GM18505 (cell line): ENCODE data around the gene CCDC71L.
"Not testable (repeated sequence)": the region's sequence is repeated elsewhere in the genome, so short reads cannot be mapped to it uniquely, and the experiment has no call there.

ENCODE experiments used
- ATAC-seq: cut with Tn5 transposase; IDR thresholded peaks from one replicate; pipeline ENCODE4 v1.9.1; 2021; ENCODE audit not compliant: unreplicated experiment
- POLR2A ChIP-seq: IDR thresholded peaks from 4 replicates; pipeline ENCODE4 v1.6.1; 2011; ENCODE audit warnings: borderline replicate concordance; ENCODE audit not compliant: insufficient read depth, insufficient read length; ENCODE audit errors: extremely low read depth

The CCDC71L gene

DNA sequence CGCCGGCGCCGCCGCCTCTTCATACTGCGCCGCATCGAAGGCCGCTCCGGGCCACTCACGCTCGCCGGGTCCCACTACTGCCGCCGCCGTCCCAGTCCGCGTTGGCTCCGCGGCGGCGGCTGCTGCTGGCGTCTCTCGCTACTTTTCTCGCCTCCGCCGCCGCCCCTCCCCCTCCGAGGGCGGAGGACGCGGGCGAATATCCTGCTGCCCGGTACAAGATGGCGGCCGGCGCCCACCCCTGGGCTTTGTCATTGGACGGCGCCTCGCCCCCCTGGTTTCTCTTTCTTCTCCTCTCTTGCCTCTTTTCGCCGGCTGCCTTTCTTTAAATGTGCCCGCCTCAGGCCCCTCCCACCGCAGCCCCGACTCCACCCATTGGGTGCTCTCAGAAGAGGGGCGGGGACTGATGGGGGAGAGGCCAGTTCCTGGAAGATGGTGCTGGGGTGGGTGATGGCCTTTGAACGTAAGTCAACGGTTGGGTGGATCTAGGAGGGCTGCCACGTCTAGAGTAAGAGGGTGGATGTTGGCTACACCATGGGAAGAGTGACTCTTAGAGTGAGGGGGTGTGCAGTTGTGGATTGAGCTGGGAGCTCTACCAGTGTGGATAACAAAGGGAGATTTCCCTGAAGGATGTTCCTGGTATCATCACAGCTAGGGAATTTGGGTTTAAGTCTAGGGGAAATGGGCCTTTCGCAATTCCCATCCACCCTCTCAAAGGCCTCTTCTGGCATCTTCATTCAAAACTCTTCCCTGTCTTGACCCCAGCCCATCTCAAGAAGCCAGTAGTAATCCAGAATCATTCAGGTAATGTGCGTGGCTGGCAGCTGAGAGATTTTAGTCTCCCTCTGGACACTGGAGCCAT is at the start of gene CCDC71L:
TSS of gene CCDC71L (minus strand) at position 297 of the 859 bp plus-strand sequence. CDS start at position 35, 262 bp downstream.
- peak; percentile 61 for TF ChIP-seq POLR2A
- ATAC-seq, result peak; percentile 69

DNA sequence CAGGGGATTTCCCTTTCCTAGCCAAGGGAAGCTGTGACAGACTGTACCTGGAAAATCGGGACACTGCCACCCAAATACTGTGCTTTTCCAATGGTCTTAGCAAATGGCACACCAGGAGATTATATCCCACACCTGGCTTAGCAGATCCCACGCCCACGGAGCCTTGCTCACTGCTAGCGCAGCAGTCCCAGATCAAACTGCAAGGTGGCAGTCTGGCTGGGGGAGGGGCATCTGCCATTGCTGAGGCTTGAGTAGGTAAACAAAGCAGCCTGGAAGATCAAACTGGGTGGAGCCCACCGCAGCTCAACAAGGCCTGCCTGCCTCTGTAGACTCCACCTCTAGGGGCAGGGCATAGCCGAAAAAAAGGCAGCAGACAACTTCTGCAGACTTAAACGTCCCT is 48.6 kb upstream of the CCDC71L start:
- not testable (repeated sequence) for ATAC-seq

DNA sequence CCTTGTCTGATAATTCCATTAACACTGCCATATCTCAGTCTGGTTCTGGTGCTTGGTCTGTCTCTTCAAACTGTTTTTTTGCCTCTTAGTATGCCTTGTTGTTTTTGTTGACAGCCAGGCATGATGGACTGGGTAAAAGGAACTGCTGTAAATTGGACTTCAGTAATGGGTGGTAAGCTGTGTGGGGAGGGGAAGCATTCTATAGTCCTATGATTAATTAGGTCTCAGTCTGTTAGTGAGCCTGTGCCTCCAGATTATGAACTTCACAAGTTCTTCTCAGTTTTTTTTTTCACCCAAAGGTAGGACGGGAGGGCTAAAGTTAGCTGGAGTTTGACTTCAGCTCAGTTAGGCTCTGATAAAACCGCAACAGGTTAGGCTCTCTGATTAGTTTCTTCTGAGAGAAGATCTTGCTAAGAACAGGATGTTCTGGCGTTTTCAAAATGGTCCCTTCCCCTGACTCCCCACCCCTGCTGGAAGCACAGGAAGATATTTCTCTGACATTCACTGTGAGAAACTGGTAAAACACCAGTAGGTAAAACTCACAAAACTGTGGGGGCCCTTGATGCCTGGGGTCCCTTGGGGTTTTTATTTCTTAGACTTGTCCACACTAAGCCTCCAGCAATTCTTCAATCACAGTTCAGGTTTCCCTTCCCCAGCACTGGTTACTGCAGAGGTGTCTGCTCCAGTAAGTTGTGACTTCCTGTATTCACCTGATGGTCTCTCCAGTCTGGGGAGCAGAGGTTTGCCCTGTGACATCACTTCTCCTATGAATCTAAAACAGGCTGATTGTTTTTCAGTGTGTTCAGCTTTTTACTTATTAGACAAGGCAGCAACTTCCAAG is 43.3 kb upstream of the CCDC71L start:
- no peak for TF ChIP-seq POLR2A
- peak; percentile 74 for ATAC-seq

DNA sequence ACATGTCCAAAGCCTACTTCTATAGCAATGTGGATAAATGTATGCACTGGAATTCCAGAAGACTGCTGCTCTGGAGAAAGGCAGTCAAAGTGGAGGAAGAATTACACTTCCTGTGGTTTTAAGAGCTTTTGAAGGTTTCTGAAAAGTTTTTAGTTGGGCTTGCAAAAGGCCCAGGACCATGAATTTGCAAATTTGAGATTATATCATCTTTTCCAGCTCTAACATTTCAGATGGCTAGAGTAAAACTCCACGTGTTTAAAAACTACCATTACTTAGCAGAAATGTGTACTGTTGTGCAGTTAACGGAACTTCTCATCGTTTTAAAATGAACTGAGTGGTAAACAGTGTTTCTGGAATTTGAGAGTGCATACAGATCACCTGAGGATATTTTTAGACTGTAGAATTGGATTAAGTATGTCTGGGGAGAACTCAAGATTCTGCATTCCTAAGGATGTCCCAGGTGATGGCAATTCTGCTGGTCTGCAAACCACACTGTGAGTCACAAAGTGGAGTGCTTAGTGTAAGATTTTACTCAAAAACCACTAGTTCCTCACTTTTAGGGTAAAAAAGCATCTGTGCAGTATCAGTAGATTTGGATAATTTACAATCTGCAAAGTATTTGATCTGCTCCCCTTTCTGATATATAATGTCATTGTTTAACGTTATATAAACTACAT is 32.9 kb upstream of the CCDC71L start:
- no peak for ATAC-seq
- TF ChIP-seq POLR2A, result no peak

DNA sequence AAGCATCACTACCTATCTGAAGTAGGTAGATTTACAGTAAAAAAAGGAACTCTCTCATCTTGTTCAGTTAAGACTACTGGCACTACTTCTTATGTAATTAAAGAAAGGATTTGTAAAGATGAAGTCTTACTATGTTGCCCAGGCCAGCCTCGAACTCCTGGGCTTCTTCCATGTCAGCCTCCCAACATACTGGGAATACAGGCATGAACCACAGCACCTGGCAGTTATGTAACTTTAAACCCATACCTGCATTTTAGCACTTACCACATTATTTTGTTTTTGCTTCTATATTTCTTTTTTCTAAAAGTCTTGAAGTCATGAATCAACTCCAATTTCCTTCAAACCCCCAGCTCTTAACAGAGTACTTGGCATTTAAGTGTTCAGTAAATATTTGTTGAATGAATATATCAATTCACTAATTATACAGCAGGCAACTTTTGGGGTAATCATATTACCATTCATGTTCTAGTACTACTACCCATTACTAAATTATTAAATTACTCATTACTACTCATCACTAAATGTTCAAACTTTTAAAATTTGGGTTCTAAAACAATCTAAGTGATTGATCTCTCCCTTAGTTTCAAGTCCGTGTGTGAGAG is 31.6 kb upstream of the CCDC71L start:
- no peak for TF ChIP-seq POLR2A
- ATAC-seq, result no peak

DNA sequence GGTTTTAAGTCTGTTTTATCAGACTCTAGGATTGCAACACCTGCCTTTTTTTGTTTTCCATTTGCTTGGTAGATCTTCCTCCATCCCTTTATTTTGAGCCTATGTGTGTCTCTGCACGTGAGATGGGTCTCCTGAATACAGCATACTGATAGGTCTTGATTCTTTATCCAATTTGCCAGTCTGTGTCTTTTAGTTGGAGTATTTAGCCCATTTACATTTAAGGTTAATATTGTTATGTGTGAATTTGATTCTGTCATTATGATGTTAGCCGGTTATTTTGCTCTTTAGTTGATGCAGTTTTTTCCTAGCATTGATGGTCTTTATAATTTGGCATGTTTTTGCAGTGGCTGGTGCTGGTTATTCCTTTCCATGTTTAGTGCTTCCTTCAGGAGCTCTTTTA is 27.2 kb upstream of the CCDC71L start:
- ATAC-seq, result not testable (repeated sequence)

DNA sequence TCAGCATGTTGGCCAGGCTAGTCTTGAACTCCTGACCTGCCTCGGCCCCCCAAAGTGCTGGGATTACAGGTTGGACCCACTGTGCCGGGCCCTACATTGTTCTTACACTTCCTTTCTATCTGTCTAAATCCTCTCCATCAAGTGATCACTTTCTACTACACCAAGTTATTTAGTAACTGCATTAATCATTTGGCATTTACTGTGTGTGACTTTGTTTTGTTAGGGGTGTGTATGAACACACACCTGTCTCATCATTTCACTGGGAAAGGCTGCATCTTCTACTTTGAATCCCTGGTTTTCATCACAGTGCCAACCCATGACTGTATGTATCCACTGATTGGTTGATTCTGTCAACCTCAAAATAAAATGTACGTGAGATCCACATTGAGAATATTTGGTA is 23.0 kb upstream of the CCDC71L start:
- no peak for ATAC-seq

DNA sequence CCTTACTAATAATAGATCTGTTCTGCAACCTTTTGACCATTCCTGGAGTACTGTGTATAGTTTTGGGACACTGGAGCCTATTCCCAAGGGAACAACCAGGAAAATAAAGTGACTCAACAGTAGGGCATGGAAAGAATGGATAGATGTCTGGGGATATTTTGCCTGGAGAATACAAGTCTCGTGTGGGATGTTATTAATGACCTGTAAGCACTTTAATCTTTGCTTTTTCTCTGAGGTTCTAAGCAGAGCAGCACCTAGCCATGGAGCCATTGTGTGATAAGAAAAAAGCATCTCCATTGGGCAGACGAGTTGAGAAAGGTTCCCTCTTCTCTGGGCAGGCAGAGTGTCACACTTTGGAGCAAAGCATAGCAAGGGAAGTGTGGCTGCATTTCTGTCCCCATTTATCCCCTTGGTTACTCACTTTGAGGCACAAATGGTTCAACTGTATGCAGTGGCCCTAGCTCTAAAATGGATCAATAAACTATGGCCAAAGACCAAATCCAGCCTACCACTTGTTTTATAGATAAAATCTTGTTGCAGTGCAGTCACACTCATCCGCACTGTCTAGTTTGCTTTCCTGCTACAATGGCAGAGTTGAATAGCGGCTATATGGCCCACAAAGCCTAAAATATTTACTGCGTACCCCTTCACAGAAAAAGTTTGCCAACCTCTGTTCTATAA is 21.0 kb upstream of the CCDC71L start:
- ATAC-seq, result no peak
- no peak for TF ChIP-seq POLR2A

More for the DNA sequence above, 23.0 kb upstream of the CCDC71L start:
- TF ChIP-seq POLR2A, result no peak

DNA sequence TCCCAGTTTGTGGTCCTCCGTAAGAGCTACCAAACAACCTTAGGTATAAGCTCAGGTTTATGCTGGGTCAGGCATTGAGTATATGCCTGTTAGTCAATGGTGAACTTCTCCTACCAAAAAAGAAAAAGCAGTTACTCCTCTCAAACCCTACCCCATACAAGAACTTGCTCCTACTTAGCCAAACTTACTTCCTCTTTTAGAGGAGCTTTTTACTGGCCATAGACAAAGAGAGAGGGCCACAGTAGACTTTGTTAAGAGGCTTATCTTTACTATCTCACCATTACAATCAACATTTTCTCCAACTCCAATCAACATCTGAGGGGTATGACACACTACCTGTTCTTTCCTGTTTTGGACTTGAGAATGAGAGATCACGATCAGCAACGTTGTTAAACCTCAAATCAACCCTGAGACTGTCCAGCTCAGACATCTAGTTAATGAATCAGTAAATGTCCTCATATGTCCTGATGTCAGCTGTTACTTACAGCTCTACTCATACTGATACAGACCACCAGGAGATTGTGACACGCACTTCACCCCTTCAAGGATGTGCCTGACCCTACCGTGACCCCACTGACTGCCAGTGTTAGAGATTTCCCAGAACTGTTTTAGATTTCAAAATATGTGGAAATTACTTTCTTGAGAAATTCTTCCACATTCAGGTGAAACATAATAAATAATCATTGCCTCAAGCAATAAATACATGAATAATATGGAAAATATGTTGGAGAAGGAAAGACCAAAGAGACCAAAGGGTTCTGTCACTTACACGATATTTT is 18.4 kb upstream of the CCDC71L start:
- TF ChIP-seq POLR2A, result no peak
- no peak for ATAC-seq

DNA sequence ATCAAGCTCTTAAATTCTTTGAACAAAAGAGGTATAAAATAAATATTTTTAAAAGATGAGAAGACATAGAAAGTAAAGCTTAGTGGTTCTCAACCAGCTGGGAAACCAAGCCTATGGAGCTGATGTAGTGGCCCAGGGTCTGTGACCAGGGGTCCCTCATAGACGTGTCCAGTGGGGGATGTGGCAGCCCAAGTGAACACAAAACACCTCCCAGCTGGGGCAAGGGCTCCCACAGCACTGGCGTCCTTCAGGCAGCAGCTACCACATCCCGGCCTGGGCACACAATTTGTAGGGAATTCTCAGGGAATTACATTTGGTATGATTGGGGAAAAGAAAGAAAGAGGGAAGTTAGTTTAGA is 17.8 kb upstream of the CCDC71L start:
- no peak for TF ChIP-seq POLR2A
- ATAC-seq, result no peak

DNA sequence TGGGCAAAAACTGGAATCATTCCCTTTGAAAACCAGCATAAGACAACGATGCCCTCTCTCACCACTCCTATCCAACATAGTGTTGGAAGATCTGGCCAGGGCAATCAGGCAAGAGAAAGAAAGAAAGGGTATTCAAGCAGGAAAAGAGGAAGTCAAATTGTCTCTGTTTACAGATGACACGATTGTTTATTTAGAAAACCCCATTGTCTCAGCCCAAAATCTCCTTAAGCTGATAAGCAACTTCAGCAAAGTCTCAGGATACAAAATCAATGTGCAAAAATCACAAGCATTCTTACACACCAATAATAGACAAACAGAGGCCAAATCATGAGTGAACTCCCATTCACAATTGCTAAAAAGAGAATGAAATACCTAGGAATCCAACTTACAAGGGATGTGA is 15.5 kb upstream of the CCDC71L start:
- not testable (repeated sequence) for ATAC-seq

DNA sequence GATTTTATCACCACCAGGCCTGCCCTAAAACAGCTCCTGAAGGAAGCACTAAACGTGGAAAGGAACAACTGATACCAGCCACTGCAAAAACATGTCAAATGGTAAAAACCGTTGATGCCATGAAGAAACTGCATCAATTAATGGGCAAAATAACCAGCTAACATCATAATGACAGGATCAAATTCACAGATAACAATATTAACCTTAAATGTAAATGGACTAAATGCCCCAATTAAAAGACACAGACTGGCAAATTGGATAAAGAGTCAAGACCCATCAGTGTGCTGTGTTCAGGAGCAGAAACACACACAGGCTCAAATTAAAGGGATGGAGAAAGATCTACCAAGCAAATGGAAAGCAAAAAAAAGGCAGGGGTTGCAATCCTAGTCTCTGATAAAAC is 12.7 kb upstream of the CCDC71L start:
- not testable (repeated sequence) for ATAC-seq

DNA sequence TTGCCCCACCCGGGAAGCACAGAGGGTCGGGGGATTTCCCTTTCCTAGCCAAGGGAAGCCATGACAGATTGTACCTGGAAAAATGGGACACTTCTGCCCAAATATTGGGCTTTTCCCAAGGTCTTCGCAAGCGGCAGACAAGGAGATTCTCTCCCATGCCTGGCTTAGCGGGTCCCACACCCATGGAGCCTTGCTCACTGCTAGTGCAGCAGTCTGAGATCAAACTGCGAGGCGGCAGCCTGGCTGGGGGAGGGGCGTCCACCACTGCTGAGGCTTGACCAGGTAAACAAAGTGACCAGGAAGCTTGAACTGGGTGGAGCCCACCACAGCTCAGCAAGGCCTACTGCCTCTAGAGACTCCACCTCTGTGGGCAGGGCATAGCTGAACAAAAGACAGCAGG is 11.0 kb upstream of the CCDC71L start:
- not testable (repeated sequence) for ATAC-seq
